Activated CD8-positive, alpha-beta memory T cell treated with anti-CD3 and anti-CD28 coated beads, Interleukin-2, amount 10 ng/mL, durations not matched to agents 7 days and 5 days (primary cell): ENCODE results near the gene VSX1. TPM values are rescaled to one million over a fixed set of nuclear protein-coding genes. Genes with fewer than 3 reads are reported as not detected.

Source experiments
- ATAC-seq: fragments of 150-1000 bp; cut with Tn5 transposase; one replicate; pipeline ENCODE4 v1.10.0; 2021; ENCODE audit warnings: moderate library complexity
- CTCF ChIA-PET: fragments of 350-600 bp; sonication (Branson Sonifier 250); formaldehyde crosslinking; loops from one replicate; lab custom pipeline; 2021; ENCODE audit warnings: antibody characterized with exemption; lab: Charles Lee
- DNase-seq: peaks from one replicate; pipeline ENCODE4 v3.0.0-alpha.2; 2020
- H3K27ac Mint-ChIP-seq: one replicate; pipeline ENCODE4 v1.8.0; 2021; ENCODE audit warnings: mild to moderate bottlenecking, mixed read lengths
- H3K27me3 Mint-ChIP-seq: one replicate; pipeline ENCODE4 v1.8.0; 2021; ENCODE audit warnings: mixed read lengths
- H3K36me3 Mint-ChIP-seq: one replicate; pipeline ENCODE4 v1.8.0; 2021; ENCODE audit warnings: mild to moderate bottlenecking, mixed read lengths
- H3K4me1 Mint-ChIP-seq: one replicate; pipeline ENCODE4 v1.8.0; 2021; ENCODE audit warnings: mixed read lengths
- H3K4me3 Mint-ChIP-seq: one replicate; pipeline ENCODE4 v1.8.0; 2021; ENCODE audit warnings: mild to moderate bottlenecking, moderate library complexity, mixed read lengths
- H3K9me3 Mint-ChIP-seq: one replicate; pipeline ENCODE4 v1.8.0; 2022; ENCODE audit warnings: low read depth, mixed read lengths
- total RNA-seq, 2 experiments: library from RNA; stranded (reverse); gene quantifications; one replicate each; pipeline ENCODE4 v1.2.3, GENCODE V29; 2021

The VSX1 gene
- not detected for total RNA-seq

- no peak for DNase-seq
- H3K9me3 Mint-ChIP-seq: no peaks in the 10 kb centered on the region
- H3K36me3 Mint-ChIP-seq: peaks cover 2% of the 10 kb centered on the region
- no peak within 1 kb of the TSS for H3K27ac Mint-ChIP-seq
- no peak within 1 kb of the TSS for H3K4me3 Mint-ChIP-seq
- peaks cover 8% of the 10 kb centered on the region for H3K4me1 Mint-ChIP-seq
- CTCF ChIA-PET: no interaction called here
- H3K27me3 Mint-ChIP-seq: peaks cover 87% of the 10 kb centered on the region
- ATAC-seq: no peak
Observed at GRCh38 chr20:25081730-25082497, at the start of gene VSX1. VSX1 (minus strand) TSS chr20:25082141; CDS start chr20:25082096, 45 bp downstream.

DNA sequence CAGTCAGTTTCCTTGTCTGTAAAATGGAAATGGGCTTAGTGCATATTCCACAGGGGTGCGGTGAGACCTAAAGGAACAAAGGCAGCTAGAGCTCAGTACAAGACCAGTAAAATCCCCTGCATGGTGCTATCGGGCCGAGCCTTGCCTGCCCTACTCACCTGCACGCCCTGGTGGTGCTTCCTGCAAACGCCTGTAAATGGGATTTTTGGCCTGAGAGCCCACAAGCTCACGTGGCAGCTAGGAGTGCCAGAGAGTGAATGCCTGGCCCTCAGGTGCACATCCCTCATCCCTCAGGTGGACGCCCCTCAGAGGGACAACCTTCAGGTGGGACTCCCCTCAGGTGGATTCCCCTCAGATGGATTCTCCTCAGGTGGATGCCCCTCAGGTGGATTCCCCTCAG is 48.0 kb upstream of the VSX1 start:
- CTCF ChIA-PET: no interaction called here
- H3K27ac Mint-ChIP-seq: no peak overlapping the region
- H3K4me3 Mint-ChIP-seq: no peak overlapping the region
- DNase-seq: no peak
- H3K36me3 Mint-ChIP-seq: no peaks in the 10 kb centered on the region
- no peaks in the 10 kb centered on the region for H3K4me1 Mint-ChIP-seq
- H3K27me3 Mint-ChIP-seq: no peaks in the 10 kb centered on the region
- H3K9me3 Mint-ChIP-seq: no peaks in the 10 kb centered on the region
- no peak for ATAC-seq

GRCh38 chr20:25129428-25129827 is 47.5 kb upstream of the VSX1 start:
- no peak overlapping the region for H3K4me3 Mint-ChIP-seq
- ATAC-seq (no peak), DNase-seq (no peak)
- CTCF ChIA-PET: no interaction called here
- H3K36me3 Mint-ChIP-seq: no peaks in the 10 kb centered on the region
- H3K9me3 Mint-ChIP-seq: no peaks in the 10 kb centered on the region
- H3K27ac Mint-ChIP-seq: no peak overlapping the region
- no peaks in the 10 kb centered on the region for H3K4me1 Mint-ChIP-seq
- H3K27me3 Mint-ChIP-seq: no peaks in the 10 kb centered on the region

- H3K27me3 Mint-ChIP-seq: no peaks in the 10 kb centered on the region
- no peaks in the 10 kb centered on the region for H3K36me3 Mint-ChIP-seq
- no peaks in the 10 kb centered on the region for H3K9me3 Mint-ChIP-seq
- CTCF ChIA-PET: no interaction called here
- H3K27ac Mint-ChIP-seq: no peak overlapping the region
- no peaks in the 10 kb centered on the region for H3K4me1 Mint-ChIP-seq
- no peak for DNase-seq
- no peak for ATAC-seq
- H3K4me3 Mint-ChIP-seq: no peak overlapping the region
Observed at GRCh38 chr20:25128649-25129048, 46.7 kb upstream of the VSX1 start.

DNA sequence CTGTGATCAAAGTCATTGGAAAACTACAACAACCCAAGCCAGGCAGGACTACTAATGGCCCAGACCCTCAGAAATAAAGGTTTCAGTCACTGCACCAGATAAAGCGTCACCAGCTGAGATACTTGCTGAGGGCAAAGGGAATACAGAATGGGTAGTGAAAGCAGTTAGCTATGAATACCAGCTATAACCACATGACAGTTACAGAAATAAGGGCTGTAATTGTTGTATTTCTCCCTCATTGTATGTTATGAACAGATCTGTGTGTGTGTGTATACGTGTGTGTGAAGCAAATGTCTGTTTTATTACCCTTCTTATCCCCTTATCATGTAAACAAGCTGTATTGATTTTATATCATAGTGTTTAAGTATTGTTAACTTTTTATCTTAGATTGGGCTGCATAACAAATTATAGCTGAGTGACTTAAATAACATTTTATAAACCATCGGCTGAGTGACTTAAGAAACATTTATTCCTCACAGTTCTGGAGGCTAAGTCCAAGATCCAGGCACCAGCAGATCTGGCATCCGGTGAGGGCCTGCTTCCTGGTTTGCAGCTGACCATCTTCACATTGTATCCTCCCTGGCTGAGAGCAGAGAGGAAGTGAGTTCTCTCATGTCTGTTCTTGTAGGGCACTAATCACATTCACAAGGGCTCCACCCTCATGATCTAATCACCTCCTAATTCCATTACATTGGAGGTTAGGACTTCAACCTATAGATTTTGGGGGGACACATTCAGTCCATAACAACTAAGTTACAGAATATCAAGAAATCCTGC is 46.0 kb upstream of the VSX1 start:
- H3K4me3 Mint-ChIP-seq: no peak overlapping the region
- no peaks in the 10 kb centered on the region for H3K4me1 Mint-ChIP-seq
- no peaks in the 10 kb centered on the region for H3K36me3 Mint-ChIP-seq
- CTCF ChIA-PET: no interaction called here
- no peak overlapping the region for H3K27ac Mint-ChIP-seq
- H3K9me3 Mint-ChIP-seq: no peaks in the 10 kb centered on the region
- ATAC-seq (no peak), DNase-seq (no peak)
- H3K27me3 Mint-ChIP-seq: no peaks in the 10 kb centered on the region

DNA sequence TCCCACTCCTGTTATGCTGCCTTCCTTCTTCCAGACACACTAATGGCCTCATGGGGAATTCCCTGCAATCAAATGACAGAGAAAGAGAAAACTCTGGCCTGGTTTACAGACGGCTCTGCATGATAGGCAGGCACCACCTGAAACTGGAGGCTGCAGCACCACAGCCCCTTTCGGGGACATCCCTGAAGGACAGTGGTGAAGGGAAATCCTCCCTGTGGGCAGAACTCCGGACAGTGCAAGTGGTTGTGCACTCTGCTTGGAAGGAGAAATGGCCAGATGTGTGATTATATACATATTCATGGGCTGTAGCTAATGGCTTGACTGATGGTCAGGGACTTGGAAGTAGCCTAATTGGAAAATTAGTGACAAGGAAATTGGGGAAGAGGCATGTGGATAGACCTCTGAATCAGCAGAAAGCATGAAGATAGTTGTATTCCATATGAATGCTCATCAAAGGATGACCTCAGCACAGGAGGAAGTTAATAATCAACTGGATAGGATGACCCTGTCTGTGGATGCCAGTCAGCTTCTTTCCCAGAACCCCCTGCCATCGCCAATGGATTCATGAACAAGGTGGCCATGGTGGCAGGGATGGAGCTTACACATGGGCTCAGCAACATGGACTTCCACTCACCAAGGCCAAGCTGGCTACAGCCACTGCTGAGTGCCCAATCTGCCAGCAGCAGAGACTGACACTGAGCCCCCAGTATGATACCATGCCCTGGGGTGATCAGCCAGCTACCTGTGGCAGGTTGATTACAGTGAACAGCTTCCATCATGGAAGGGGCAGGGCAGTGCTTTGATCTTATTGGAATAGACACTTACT is 44.5 kb upstream of the VSX1 start:
- Mint-ChIP-seq H3K27ac (no peak overlapping the region), H3K36me3 (no peaks in the 10 kb centered on the region), H3K9me3 (no peaks in the 10 kb centered on the region), H3K4me1 (no peaks in the 10 kb centered on the region), H3K27me3 (peaks cover 3% of the 10 kb centered on the region), H3K4me3 (no peak overlapping the region)
- ATAC-seq (no peak), DNase-seq (no peak)
- CTCF ChIA-PET: no interaction called here

DNA sequence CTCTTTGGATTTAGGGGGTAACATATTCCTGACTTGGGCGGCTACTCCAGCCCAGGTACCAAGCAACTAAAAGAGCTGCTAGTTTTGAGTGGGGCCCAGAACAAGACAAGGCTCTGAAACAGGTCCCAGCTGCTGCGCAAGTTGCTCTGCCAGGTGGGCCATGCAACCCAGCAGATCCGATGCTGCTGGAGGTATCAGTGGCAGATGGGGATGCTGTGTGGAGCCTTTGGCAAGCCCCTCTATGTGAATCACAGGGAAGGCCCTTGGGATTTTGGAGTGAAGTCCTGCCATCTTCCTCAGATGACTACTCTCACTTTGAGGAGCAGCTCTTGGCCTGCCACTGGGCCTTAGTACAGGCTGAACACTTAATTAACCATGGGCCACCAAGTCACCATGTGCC is 43.7 kb upstream of the VSX1 start:
- Mint-ChIP-seq H3K27me3 (peaks cover 5% of the 10 kb centered on the region), H3K36me3 (no peaks in the 10 kb centered on the region), H3K9me3 (no peaks in the 10 kb centered on the region), H3K27ac (no peak overlapping the region), H3K4me3 (no peak overlapping the region), H3K4me1 (no peaks in the 10 kb centered on the region)
- DNase-seq (no peak), ATAC-seq (no peak)
- CTCF ChIA-PET: no interaction called here

GRCh38 chr20:25120920-25121319 is 39.0 kb upstream of the VSX1 start:
- no peak overlapping the region for H3K4me3 Mint-ChIP-seq
- CTCF ChIA-PET: no interaction called here
- H3K36me3 Mint-ChIP-seq: no peaks in the 10 kb centered on the region
- no peak overlapping the region for H3K27ac Mint-ChIP-seq
- DNase-seq (no peak), ATAC-seq (no peak)
- H3K27me3 Mint-ChIP-seq: peaks cover 9% of the 10 kb centered on the region
- H3K4me1 Mint-ChIP-seq: no peaks in the 10 kb centered on the region
- H3K9me3 Mint-ChIP-seq: no peaks in the 10 kb centered on the region

GRCh38 chr20:25120457-25120856 is 38.5 kb upstream of the VSX1 start:
- Mint-ChIP-seq H3K4me1 (no peaks in the 10 kb centered on the region), H3K36me3 (no peaks in the 10 kb centered on the region), H3K4me3 (no peak overlapping the region), H3K27ac (no peak overlapping the region), H3K27me3 (peaks cover 10% of the 10 kb centered on the region), H3K9me3 (no peaks in the 10 kb centered on the region)
- CTCF ChIA-PET: no interaction called here
- ATAC-seq (no peak), DNase-seq (no peak)

- ATAC-seq: no peak
- H3K4me1 Mint-ChIP-seq: no peaks in the 10 kb centered on the region
- DNase-seq: no peak
- no peak overlapping the region for H3K27ac Mint-ChIP-seq
- no peak overlapping the region for H3K4me3 Mint-ChIP-seq
- H3K36me3 Mint-ChIP-seq: no peaks in the 10 kb centered on the region
- H3K9me3 Mint-ChIP-seq: no peaks in the 10 kb centered on the region
- CTCF ChIA-PET: no interaction called here
- H3K27me3 Mint-ChIP-seq: peaks cover 19% of the 10 kb centered on the region
Observed at GRCh38 chr20:25118529-25118928, 36.6 kb upstream of the VSX1 start.

DNA sequence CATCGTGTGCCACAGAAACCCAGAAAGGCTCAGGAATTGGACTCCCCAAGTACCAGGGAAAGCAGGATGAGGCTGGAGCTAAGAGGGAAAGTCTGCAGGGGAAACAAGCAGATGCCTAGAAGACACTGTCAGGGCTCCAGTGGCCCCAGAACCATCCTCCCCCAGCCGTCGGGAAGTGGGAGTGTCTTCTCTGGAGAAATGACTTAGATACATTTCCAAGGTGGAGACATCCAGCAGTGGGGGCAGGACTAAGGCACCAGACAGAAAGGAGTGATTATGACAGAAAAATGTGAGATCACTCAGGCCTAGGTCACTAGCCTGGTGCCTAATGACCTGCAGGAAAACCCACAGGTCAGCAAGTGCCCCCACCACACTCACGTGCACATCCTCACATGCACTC is 36.0 kb upstream of the VSX1 start:
- Mint-ChIP-seq H3K36me3 (no peaks in the 10 kb centered on the region), H3K27me3 (peaks cover 19% of the 10 kb centered on the region), H3K27ac (no peak overlapping the region), H3K9me3 (no peaks in the 10 kb centered on the region), H3K4me3 (no peak overlapping the region), H3K4me1 (no peaks in the 10 kb centered on the region)
- ATAC-seq: no peak
- DNase-seq: no peak
- CTCF ChIA-PET: no interaction called here

DNA sequence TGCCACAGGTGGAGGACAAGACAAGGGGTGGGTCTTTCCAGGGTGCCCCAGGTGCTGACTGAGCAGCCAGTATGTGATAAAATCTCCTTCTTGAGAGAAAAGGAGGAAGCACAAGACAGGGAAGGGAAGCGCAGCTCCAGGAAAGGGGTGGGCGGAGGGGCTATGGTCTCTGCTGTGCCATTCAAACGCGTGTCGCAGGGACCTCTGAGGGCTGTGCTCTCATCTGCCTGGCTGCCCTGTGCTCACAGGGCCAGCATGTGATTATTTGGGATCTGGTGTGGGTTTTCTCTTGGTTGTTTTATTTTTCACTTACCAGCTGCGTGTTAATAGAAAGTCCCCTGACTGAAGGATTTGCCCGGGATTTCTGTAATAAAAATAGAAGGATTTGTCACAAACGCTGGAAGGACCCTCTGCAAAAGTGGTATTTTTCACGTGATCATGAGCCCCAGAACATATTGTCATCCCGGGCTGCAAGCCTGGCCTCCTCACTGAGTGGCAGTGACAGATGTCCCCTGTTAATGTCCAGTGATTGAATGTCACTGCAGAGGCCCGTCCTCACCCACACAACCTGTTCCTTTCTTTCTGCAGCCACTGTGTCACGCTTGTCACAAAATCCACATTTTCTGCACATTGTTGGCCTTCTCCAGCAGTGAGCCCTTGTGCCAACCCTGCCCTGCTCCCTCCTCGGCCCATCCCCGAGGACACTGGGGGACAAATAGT is 35.0 kb upstream of the VSX1 start:
- ATAC-seq: no peak
- CTCF ChIA-PET: no interaction called here
- H3K27me3 Mint-ChIP-seq: peaks cover 17% of the 10 kb centered on the region
- no peaks in the 10 kb centered on the region for H3K4me1 Mint-ChIP-seq
- DNase-seq: no peak
- H3K4me3 Mint-ChIP-seq: no peak overlapping the region
- H3K27ac Mint-ChIP-seq: no peak overlapping the region
- no peaks in the 10 kb centered on the region for H3K9me3 Mint-ChIP-seq
- H3K36me3 Mint-ChIP-seq: no peaks in the 10 kb centered on the region

GRCh38 chr20:25103526-25103925 is 21.6 kb upstream of the VSX1 start:
- H3K27ac Mint-ChIP-seq: no peak overlapping the region
- DNase-seq: no peak
- no peaks in the 10 kb centered on the region for H3K36me3 Mint-ChIP-seq
- CTCF ChIA-PET: no interaction called here
- H3K27me3 Mint-ChIP-seq: peaks cover 22% of the 10 kb centered on the region
- no peaks in the 10 kb centered on the region for H3K9me3 Mint-ChIP-seq
- H3K4me3 Mint-ChIP-seq: no peak overlapping the region
- no peak for ATAC-seq
- peaks cover 12% of the 10 kb centered on the region for H3K4me1 Mint-ChIP-seq
